GM10248 (cell line): ENCODE data around the gene RHD.
"Not testable (repeated sequence)": the region's sequence is repeated elsewhere in the genome, so short reads cannot be mapped to it uniquely, and the experiment has no call there.

Source experiments
- CTCF ChIA-PET: fragments of 300-600 bp; sonication (Branson Sonifier 250); formaldehyde crosslinking; extraction: SDS; loops from one replicate; lab custom pipeline; 2021; ENCODE audit warnings: antibody characterized with exemption; lab: Yijun Ruan, JAX
- POLR2A ChIA-PET: fragments of 350-650 bp; sonication (Branson Sonifier 250); formaldehyde crosslinking; extraction: SDS; loops from one replicate; lab custom pipeline; 2020; ENCODE audit warnings: antibody characterized with exemption; lab: Yijun Ruan, JAX
- DNase-seq: peaks from one replicate; pipeline ENCODE4 v3.0.0; 2012; ENCODE audit errors: extremely low spot score
- TF ChIP-seq, protein P1 (sequence below): IDR thresholded peaks from 2 replicates; pipeline ENCODE4 v1.5.1; 2012; ENCODE audit warnings: mild to moderate bottlenecking, low read depth; ENCODE audit errors: extremely low read depth, missing control alignments, control extremely low read depth

RHD gene

DNA sequence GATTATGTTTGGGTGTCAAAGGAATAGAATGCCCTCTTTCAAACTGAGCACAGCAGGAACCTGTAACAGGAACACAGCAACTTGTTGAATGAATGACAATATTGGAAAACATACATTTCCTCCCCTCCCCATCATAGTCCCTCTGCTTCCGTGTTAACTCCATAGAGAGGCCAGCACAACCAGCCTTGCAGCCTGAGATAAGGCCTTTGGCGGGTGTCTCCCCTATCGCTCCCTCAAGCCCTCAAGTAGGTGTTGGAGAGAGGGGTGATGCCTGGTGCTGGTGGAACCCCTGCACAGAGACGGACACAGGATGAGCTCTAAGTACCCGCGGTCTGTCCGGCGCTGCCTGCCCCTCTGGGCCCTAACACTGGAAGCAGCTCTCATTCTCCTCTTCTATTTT, at the start of gene RHD:
RHD (plus strand) TSS at position 272 of the 400 bp plus-strand sequence; CDS start at position 311, 39 bp downstream.
- DNase-seq, POLR2A ChIA-PET, CTCF ChIA-PET: not testable (repeated sequence)

DNA sequence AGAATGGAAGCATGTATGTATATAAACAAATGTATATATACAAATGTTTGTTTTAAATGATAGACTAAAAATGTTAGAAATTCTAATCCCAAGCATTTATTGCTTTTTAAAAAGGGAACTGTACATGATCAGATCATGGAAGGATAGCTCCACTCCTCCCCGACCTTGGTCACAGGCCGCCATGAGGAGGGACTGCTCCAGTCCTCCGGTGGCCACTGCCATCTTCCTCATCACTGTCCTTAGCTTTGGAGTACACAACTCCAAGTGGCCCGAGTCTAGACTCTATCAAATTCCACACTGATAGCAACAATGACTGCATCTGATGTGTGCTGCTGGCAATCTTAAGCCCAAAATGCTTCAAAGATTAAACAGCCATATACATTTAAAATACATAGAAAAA, 49.7 kb upstream of the RHD start:
- CTCF ChIA-PET: interaction anchor here (1.7 kb wide), 1 partner anchor 10 kb away, joined by 7 read pairs; the partner anchor contains the start of gene SYF2
- POLR2A ChIA-PET: no interaction called here
- TF ChIP-seq, protein P1, sequence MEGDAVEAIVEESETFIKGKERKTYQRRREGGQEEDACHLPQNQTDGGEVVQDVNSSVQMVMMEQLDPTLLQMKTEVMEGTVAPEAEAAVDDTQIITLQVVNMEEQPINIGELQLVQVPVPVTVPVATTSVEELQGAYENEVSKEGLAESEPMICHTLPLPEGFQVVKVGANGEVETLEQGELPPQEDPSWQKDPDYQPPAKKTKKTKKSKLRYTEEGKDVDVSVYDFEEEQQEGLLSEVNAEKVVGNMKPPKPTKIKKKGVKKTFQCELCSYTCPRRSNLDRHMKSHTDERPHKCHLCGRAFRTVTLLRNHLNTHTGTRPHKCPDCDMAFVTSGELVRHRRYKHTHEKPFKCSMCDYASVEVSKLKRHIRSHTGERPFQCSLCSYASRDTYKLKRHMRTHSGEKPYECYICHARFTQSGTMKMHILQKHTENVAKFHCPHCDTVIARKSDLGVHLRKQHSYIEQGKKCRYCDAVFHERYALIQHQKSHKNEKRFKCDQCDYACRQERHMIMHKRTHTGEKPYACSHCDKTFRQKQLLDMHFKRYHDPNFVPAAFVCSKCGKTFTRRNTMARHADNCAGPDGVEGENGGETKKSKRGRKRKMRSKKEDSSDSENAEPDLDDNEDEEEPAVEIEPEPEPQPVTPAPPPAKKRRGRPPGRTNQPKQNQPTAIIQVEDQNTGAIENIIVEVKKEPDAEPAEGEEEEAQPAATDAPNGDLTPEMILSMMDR: no peak
- DNase-seq: no peak

DNA sequence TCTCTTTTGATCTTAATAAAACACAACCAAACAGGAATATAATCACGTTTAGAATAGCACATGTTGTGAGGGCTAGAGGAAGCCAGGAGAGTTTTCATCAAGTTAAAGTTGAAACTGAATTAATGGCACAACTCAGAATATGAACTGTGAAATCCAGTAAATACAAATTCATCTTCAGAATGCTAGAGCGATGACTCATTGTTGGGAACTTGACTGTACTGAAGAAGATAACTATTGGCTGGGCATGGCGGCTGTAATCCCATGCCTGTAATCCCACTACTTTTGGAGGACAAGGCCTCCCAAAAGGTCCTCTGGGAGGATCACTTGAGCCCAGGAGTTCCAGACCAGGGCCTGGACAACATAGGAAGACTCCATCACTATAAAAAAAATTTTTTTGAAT, 48.8 kb upstream of the RHD start:
- ChIA-PET POLR2A (no interaction called here), CTCF (interaction anchor here (1.7 kb wide), 1 partner anchor 9 kb away, joined by 7 read pairs; the partner anchor contains the start of gene SYF2)
- no peak for DNase-seq
- TF ChIP-seq, protein P1: no peak

DNA sequence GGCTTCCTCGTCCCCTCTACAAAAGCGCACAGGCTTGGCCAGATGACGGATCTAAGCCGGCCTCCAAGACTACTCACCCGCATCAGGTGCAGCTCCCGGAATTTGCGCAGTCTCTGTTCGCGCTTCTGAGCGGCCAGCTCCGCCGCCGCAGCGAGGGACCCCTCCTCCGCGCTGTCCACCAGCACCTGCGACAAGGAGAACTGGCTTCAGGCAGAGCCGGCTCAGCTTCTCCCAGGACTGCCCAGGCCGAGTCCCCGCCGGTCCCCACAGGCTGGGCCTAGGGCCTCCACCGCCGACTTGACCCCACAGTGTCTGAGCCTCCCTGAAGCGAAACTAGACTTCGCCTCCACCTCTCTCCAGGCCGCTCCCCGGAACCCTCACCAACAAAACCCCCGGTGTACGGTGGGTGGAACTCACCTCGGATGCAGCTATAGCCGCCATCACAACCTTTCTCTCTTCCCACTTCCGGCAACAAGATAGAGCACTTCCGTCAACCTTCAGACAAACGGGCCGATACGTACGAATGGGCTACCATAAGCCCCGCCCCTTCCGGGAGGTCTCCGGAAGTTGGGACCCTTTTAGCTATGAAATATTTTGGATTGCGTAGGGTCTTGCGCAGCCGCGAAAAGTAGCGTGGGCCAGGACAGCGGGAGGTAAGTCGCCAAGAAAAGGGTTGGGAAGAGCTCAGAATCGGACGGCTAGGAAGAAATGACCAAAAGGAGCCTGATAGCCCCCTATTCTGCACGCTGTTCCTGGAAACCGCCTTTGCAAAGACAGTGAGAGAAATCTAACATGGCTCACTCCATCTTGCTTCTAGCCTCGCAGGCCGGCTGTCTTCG, 40.1 kb upstream of the RHD start, which contains the start of gene SYF2:
SYF2 (minus strand) TSS at position 476 of the 839 bp plus-strand sequence; CDS start at position 441, 35 bp downstream.
- TF ChIP-seq, protein P1: no peak
- DNase-seq: peak; percentile 96
- POLR2A ChIA-PET: interaction anchor here (0.6 to 4.3 kb wide), 6 partner anchors 9 to 1087 kb away, joined by 3 to 26 read pairs (median 6); partner anchors contain the start of genes RSRP1 and RUNX3
- CTCF ChIA-PET: interaction anchor here (1.2 to 2.3 kb wide), 6 partner anchors 8 to 27 kb away, joined by 3 to 9 read pairs (median 6); no protein-coding TSS in a partner anchor

DNA sequence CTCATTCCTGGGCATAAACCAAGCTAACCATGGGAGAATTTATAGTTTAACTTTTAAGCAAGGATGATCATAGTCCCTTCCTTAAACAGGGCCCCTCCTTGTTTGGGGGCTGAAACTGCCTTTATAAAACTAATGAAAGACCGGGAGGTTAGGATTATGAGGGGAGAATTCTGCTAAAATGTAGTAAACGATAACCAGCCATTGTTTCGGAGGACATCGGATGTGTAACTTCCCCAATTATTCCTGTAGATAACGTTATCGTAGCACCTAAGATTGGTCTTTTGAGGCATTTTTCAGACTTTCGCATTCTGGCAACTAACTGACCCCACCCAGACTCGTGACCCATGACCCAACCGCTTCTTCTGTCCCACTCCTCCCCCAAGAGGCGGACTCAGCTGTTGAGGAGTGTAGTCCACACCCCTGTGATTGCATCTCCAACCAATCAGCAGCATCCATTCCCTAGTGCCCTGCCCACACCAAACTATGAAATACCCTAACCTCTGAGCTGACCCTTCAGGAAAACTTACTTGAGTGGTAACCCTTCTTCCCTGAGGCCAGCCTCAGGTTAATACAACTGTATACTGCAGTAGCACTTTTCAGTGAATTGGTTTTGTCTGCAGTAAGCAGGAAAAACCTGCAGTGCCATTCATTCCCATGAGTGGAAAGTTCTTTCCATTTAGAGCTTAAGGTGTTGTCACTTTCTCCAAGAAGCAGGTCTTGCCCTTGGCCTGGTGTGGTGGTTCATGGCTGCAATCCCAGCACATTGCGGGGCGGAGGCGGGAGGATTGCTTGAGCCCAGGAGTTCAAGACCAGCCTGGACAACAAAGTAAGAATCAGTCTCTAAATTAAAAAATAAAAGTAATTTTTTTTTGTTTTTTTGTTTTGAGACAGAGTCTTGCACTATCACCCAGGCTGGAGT, 39.2 kb upstream of the RHD start:
- ChIA-PET POLR2A (interaction anchor here (1.2 to 4.3 kb wide), 5 partner anchors 9 to 303 kb away, joined by 3 to 26 read pairs (median 10); partner anchors contain the start of genes RSRP1 and RUNX3), CTCF (interaction anchor here (1.2 to 2.3 kb wide), 6 partner anchors 7 to 28 kb away, joined by 3 to 9 read pairs (median 6); no protein-coding TSS in a partner anchor)
- TF ChIP-seq, protein P1: no peak
- DNase-seq: peak; percentile 81

DNA sequence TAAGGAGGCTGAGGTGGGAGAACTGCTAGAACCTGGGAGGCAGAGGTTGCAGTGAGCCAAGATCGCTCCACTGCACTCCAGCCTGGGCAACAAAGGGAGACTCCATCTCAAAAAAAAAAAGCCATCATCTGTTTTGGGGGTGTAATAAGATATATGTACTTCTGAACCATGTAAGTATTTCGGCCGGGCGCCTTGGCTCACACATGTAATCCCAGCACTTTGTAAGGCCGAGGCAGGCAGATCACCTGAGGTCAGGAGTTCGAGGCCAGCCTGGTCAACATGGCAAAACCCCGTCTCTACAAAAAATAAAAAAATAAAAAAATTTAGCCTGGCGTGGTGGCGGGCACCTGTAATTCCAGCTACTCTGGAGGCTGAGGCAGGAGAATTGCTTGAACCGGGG, 36.9 kb upstream of the RHD start:
- DNase-seq, CTCF ChIA-PET: not testable (repeated sequence)
- POLR2A ChIA-PET: interaction anchor here (0.6 to 4.3 kb wide), 3 partner anchors 12 to 1539 kb away, joined by 5 to 26 read pairs (median 10); partner anchors contain the start of gene RSRP1

DNA sequence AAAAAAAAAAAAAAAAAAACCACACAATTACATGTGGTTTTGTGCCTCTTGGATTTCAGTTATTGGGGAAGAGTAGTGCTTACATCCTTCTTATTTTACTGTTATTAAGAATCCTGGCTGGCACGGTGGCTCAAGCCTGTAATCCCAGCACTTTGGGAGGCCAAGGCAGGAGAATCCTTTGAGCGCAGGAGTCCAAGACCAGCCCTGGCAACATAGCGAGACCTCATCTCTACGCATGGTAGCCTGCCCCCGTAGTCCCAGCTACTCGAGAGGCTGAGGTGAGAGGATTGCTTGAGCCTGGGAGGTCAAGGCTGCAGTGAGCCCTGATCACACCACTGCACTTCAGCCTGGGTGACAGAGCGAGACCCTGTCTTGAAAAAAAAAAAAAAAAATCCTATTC, 36.0 kb upstream of the RHD start:
- DNase-seq, CTCF ChIA-PET: not testable (repeated sequence)
- POLR2A ChIA-PET: interaction anchor here (0.6 to 1.1 kb wide), 4 partner anchors 11 to 1538 kb away, joined by 3 to 10 read pairs (median 6); partner anchors contain the start of gene RSRP1
